OCI-LY3 (cell line): Measurements from ENCODE around the gene KPNB1.

Experiments
- H2AFZ ChIP-seq: fragments of 200-600, 300-600 bp; shearing (Covaris generic); 2 replicates; pipeline ENCODE4 v1.6.0; 2014; ENCODE audit warnings: antibody characterized with exemption, low read depth, low read length
- H3K27ac ChIP-seq: fragments of 200-600, 300-600 bp; sonication (generic); 2 replicates; pipeline ENCODE4 v1.5.1; 2014; ENCODE audit warnings: mild to moderate bottlenecking, low read length, moderate library complexity, mixed read lengths
- H3K27me3 ChIP-seq: fragments of 200-600, 300-600 bp; sonication (generic); 2 replicates; pipeline ENCODE4 v1.6.1; 2014; ENCODE audit warnings: low read depth, low read length, mixed read lengths
- H3K36me3 ChIP-seq: fragments of 200-600, 300-600 bp; sonication (generic); replicated peaks from 2 replicates; pipeline ENCODE3; 2014; ENCODE audit warnings: low read depth, low read length, mixed read lengths
- H3K4me1 ChIP-seq: fragments of 300-600, 200-600 bp; sonication (generic); 2 replicates; pipeline ENCODE4 v1.6.1; 2014; ENCODE audit warnings: low read length, mixed read lengths
- H3K4me2 ChIP-seq: fragments of 200-600, 300-600 bp; sonication (generic); 2 replicates; pipeline ENCODE4 v1.6.1; 2014; ENCODE audit warnings: low read length, mixed read lengths
- H3K4me3 ChIP-seq: fragments of 300-600, 200-600 bp; sonication (generic); 2 replicates; pipeline ENCODE4 v1.5.1; 2014; ENCODE audit warnings: antibody characterized with exemption, mild to moderate bottlenecking, low read length, moderate library complexity
- H3K79me2 ChIP-seq: fragments of 300-600, 200-600 bp; shearing (Covaris generic); 2 replicates; pipeline ENCODE4 v1.6.1; 2014; ENCODE audit warnings: mild to moderate bottlenecking, low read length, mixed read lengths
- H3K9ac ChIP-seq: fragments of 300-600, 200-600 bp; shearing (Covaris generic); 2 replicates; pipeline ENCODE4 v1.6.0; 2014; ENCODE audit warnings: mild to moderate bottlenecking, low read length, moderate library complexity
- H3K9me3 ChIP-seq: fragments of 200-600, 300-600 bp; shearing (Covaris generic); 2 replicates; pipeline ENCODE4 v1.6.1; 2014; ENCODE audit warnings: low read length, mixed read lengths; ENCODE audit not compliant: insufficient read depth
- H4K20me1 ChIP-seq: fragments of 200-600, 300-600 bp; sonication (generic); 2 replicates; pipeline ENCODE4 v1.6.1; 2016; ENCODE audit warnings: low read length, mixed read lengths; ENCODE audit not compliant: insufficient read depth
- EZH2phosphoT487 ChIP-seq: fragments of 200-600 bp; shearing (Covaris generic); IDR thresholded peaks from 2 replicates; pipeline ENCODE4 v1.6.1; 2018; ENCODE audit warnings: antibody characterized with exemption, mixed run types, low read depth
- TF ChIP-seq, protein P1 (sequence below): fragments of 200-600, 300-600 bp; sonication (generic); IDR thresholded peaks from 2 replicates; pipeline ENCODE4 v1.5.1; 2014; ENCODE audit warnings: antibody characterized with exemption, low read length, low read depth

KPNB1 gene

GRCh38 chr17:47652570-47652969 is 2.9 kb downstream of the KPNB1 start:
- Histone ChIP-seq H3K36me3 (peaks cover 58% of the 10 kb centered on the region), H3K4me1 (peaks cover 40% of the 10 kb centered on the region), H2AFZ (no peak overlapping the region), H3K27me3 (no peaks in the 10 kb centered on the region), H3K4me2 (no peak overlapping the region), H3K4me3 (no peak overlapping the region), H3K79me2 (peaks cover 83% of the 10 kb centered on the region), H3K9ac (no peak overlapping the region), H3K9me3 (no peaks in the 10 kb centered on the region), H4K20me1 (peaks cover 19% of the 10 kb centered on the region), H3K27ac (no peak overlapping the region)
- TF ChIP-seq, protein P1, sequence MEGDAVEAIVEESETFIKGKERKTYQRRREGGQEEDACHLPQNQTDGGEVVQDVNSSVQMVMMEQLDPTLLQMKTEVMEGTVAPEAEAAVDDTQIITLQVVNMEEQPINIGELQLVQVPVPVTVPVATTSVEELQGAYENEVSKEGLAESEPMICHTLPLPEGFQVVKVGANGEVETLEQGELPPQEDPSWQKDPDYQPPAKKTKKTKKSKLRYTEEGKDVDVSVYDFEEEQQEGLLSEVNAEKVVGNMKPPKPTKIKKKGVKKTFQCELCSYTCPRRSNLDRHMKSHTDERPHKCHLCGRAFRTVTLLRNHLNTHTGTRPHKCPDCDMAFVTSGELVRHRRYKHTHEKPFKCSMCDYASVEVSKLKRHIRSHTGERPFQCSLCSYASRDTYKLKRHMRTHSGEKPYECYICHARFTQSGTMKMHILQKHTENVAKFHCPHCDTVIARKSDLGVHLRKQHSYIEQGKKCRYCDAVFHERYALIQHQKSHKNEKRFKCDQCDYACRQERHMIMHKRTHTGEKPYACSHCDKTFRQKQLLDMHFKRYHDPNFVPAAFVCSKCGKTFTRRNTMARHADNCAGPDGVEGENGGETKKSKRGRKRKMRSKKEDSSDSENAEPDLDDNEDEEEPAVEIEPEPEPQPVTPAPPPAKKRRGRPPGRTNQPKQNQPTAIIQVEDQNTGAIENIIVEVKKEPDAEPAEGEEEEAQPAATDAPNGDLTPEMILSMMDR = no peak
- no peak for TF ChIP-seq EZH2phosphoT487

- peaks cover 67% of the 10 kb centered on the region for H3K36me3 ChIP-seq
Measured at GRCh38 chr17:47653442-47653841, 3.7 kb downstream of the KPNB1 start.

GRCh38 chr17:47654991-47655390 is 5.3 kb downstream of the KPNB1 start:
- H4K20me1 ChIP-seq = peaks cover 20% of the 10 kb centered on the region
- no peak for TF ChIP-seq EZH2phosphoT487
- TF ChIP-seq, protein P1 = no peak
- peaks cover 90% of the 10 kb centered on the region for H3K79me2 ChIP-seq
- no peaks in the 10 kb centered on the region for H3K9me3 ChIP-seq
- no peak overlapping the region for H3K4me3 ChIP-seq
- H3K9ac ChIP-seq = no peak overlapping the region
- peaks cover 50% of the 10 kb centered on the region for H3K4me1 ChIP-seq
- H3K4me2 ChIP-seq = no peak overlapping the region
- H3K36me3 ChIP-seq = peaks cover 73% of the 10 kb centered on the region
- no peak overlapping the region for H2AFZ ChIP-seq
- H3K27ac ChIP-seq = no peak overlapping the region
- no peaks in the 10 kb centered on the region for H3K27me3 ChIP-seq

More at GRCh38 chr17:47653442-47653841, 3.7 kb downstream of the KPNB1 start:
- Histone ChIP-seq H3K9ac (no peak overlapping the region), H3K4me3 (no peak overlapping the region), H3K9me3 (no peaks in the 10 kb centered on the region), H3K4me2 (no peak overlapping the region), H4K20me1 (peaks cover 20% of the 10 kb centered on the region), H3K27ac (no peak overlapping the region), H3K27me3 (no peaks in the 10 kb centered on the region), H2AFZ (no peak overlapping the region), H3K79me2 (peaks cover 89% of the 10 kb centered on the region), H3K4me1 (peaks cover 41% of the 10 kb centered on the region)
- TF ChIP-seq EZH2phosphoT487 = no peak
- TF ChIP-seq, protein P1 = no peak

DNA sequence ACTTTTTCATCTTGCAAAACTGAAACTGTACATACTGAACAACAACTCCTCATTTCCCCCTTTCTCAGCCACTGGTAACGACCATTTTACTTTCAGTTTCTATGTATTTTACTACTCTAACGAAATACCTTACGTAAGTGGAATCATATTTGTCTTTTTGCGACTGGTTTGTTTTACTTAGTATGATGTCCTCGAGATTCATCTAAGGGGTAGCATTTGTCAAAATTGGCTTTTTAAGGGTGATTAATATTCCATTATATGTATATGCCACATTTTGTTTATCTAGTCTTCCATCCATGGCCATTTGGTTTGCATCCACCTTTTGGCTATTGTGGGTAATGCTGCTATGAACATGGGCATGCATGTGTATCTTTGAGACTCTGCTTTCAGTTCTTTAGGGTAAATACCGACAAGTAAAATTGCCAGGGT is 10.4 kb downstream of the KPNB1 start:
- peaks cover 30% of the 10 kb centered on the region for H4K20me1 ChIP-seq
- H3K4me1 ChIP-seq = peaks cover 57% of the 10 kb centered on the region
- H3K9ac ChIP-seq = peak overlapping the region; percentile 9; the same call in 1 of the 2 replicates
- TF ChIP-seq, protein P1 = no peak
- TF ChIP-seq EZH2phosphoT487 = no peak
- H3K27ac ChIP-seq = peak overlapping the region; percentile 82
- H3K36me3 ChIP-seq = peaks cover 57% of the 10 kb centered on the region
- H3K79me2 ChIP-seq = peaks cover 80% of the 10 kb centered on the region
- no peaks in the 10 kb centered on the region for H3K27me3 ChIP-seq
- no peak overlapping the region for H2AFZ ChIP-seq
- H3K4me2 ChIP-seq = peak overlapping the region; percentile 81
- no peaks in the 10 kb centered on the region for H3K9me3 ChIP-seq
- H3K4me3 ChIP-seq = peak overlapping the region; percentile 65
